PFSK-1 (cell line): ENCODE results near the gene PLSCR2.

Source experiments
- POLR2AphosphoS5 ChIP-seq: IDR thresholded peaks from 2 replicates; pipeline ENCODE4 v1.6.1; 2012; ENCODE audit warnings: low read depth, mild to moderate bottlenecking, control low read depth, low read length, moderate library complexity
- REST ChIP-seq, 2 experiments: IDR thresholded peaks; 2 replicates each; pipeline versions ENCODE4 v1.6.1 to v1.8.0; 2011 to 2012; ENCODE audit warnings: low read depth in 2 of 2, low read length in 2 of 2, control low read depth in 1 of 2, inconsistent platforms in 1 of 2, mild to moderate bottlenecking in 1 of 2, moderate library complexity in 1 of 2; ENCODE audit not compliant: insufficient read depth in 1 of 2
- SIN3A ChIP-seq: IDR thresholded peaks from 2 replicates; pipeline ENCODE4 v1.6.1; 2012; ENCODE audit warnings: mild to moderate bottlenecking, low read length, moderate library complexity, borderline replicate concordance; ENCODE audit not compliant: insufficient read depth
- TAF1 ChIP-seq: IDR thresholded peaks from 2 replicates; pipeline ENCODE4 v1.6.1; 2012; ENCODE audit warnings: low read length, control low read depth, borderline replicate concordance; ENCODE audit not compliant: insufficient read depth

GRCh38 chr3:146390957-146391356 lies 78.4 kb downstream of the PLSCR2 start:
- TF ChIP-seq POLR2AphosphoS5 (no peak), REST (IDR thresholded peaks at IDR 0.05; ENCODE audit: insufficient read depth in 1 of 2, low read depth in 2 of 2, low read length in 2 of 2) (no peak), SIN3A (no peak), TAF1 (no peak)
